Transverse colon (tissue), 4 donors: ENCODE measurements around the gene ANKRD33.

Experiments
- EP300 ChIP-seq: sonication (generic); formaldehyde crosslinking; IDR thresholded peaks from one replicate; pipeline ENCODE4 v1.6.1; 2017; ENCODE audit warnings: antibody characterized with exemption, low read depth
- POLR2A ChIP-seq: fragments of 450-650 bp; IDR thresholded peaks from one replicate; pipeline ENCODE4 v1.6.1; 2016; ENCODE audit warnings: antibody characterized with exemption, mild to moderate bottlenecking, moderate library complexity
- POLR2AphosphoS5 ChIP-seq, 3 donors: sonication (generic); formaldehyde crosslinking; IDR thresholded peaks; one replicate each; pipeline ENCODE4 v1.6.1; 2016; ENCODE audit warnings: antibody characterized with exemption in 3 of 3
- TF ChIP-seq, protein P1 (sequence below), 5 experiments: fragments of 200-600 bp in 3 of 5; fragments of 450-650 bp in 2 of 5; sonication (generic) in 3 of 5; IDR thresholded peaks; 1 replicate in 2 of 5; 2 replicates in 3 of 5; pipeline ENCODE4 v1.5.1; 2016 to 2017; ENCODE audit warnings: antibody characterized with exemption in 5 of 5, inconsistent platforms in 3 of 5, mild to moderate bottlenecking in 2 of 5, moderate library complexity in 1 of 5

DNA sequence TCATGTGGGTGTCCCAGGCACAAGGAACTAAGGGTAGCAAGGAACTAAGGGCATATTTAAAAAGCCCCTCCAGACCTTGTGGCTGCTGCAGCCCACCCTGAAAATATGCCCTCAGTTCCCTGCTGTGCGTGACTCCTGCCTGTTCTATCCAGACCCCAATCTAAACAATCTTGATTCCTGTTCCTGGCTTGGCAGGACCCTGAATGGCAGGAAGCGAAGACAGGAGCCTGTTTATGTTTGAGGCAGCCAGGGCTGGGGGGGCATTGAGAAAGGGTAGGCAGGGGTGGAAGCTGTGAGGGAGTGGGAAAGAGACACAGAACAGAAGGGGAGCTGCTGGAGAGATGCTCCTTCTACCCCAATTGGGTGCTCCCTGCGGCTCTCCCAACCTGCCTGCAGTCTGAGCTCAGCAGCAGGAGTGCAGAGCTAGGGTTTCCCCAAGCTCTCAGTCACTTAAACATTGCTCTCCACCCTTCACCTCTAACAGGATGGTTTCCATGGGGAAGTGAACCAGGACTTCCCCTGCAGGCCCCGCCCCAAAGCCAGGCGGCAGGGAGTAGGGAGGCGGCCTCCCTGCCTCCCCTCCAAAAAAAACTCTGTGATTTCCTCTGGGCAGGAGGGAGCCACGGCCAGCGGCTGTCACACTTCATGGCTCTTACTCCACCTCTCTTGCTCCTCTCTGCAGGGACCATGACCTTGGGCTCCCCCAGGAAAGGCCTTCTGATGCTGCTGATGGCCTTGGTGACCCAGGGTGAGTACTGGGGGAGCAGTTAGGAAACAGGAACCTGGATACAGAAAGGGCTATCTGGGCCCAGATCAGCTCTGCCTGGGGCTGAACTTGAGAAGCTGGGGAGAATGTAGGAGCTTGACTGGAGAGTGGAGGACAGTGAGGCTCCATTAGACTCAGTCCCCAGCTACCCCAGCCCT is 24.1 kb downstream of the ANKRD33 start:
- TF ChIP-seq, protein P1, sequence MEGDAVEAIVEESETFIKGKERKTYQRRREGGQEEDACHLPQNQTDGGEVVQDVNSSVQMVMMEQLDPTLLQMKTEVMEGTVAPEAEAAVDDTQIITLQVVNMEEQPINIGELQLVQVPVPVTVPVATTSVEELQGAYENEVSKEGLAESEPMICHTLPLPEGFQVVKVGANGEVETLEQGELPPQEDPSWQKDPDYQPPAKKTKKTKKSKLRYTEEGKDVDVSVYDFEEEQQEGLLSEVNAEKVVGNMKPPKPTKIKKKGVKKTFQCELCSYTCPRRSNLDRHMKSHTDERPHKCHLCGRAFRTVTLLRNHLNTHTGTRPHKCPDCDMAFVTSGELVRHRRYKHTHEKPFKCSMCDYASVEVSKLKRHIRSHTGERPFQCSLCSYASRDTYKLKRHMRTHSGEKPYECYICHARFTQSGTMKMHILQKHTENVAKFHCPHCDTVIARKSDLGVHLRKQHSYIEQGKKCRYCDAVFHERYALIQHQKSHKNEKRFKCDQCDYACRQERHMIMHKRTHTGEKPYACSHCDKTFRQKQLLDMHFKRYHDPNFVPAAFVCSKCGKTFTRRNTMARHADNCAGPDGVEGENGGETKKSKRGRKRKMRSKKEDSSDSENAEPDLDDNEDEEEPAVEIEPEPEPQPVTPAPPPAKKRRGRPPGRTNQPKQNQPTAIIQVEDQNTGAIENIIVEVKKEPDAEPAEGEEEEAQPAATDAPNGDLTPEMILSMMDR (IDR thresholded peaks at IDR 0.05), result no peak
- TF ChIP-seq POLR2A, result peak; percentile 12
- TF ChIP-seq EP300, result no peak
- TF ChIP-seq POLR2AphosphoS5 (IDR thresholded peaks at IDR 0.05), result no peak
